Measurements from ENCODE around the gene AADACL2. TPM values are rescaled to one million over a fixed set of nuclear protein-coding genes. Genes with fewer than 3 reads are reported as not detected.

AADACL2 gene
- polyA plus RNA-seq, 6 donors from 2014 or later: not detected

- no peak for DNase-seq
- ATAC-seq (ENCODE audit: low read depth in 2 of 2): no peak
- H3K27me3 Mint-ChIP-seq: no peaks in the 10 kb centered on the region
- H3K27ac Mint-ChIP-seq: no peak overlapping the region
- no peak overlapping the region for H3K4me3 Mint-ChIP-seq
- H3K9me3 Mint-ChIP-seq: peaks cover 0 to 5% (median 3%) of the 10 kb centered on the region in 7 donors
- H3K4me1 Mint-ChIP-seq: no peaks in the 10 kb centered on the region
- no peaks in the 10 kb centered on the region for H3K36me3 Mint-ChIP-seq
These were observed 61.5 kb downstream of the AADACL2 start for GRCh38 chr3:151795276-151795675.

- no peak overlapping the region for H3K27ac Mint-ChIP-seq
- ATAC-seq (ENCODE audit: low read depth in 2 of 2): no peak
- no peaks in the 10 kb centered on the region for H3K36me3 Mint-ChIP-seq
- no peak for DNase-seq
- H3K4me1 Mint-ChIP-seq: no peaks in the 10 kb centered on the region
- H3K27me3 Mint-ChIP-seq: no peaks in the 10 kb centered on the region
- no peaks in the 10 kb centered on the region for H3K9me3 Mint-ChIP-seq
- no peak overlapping the region for H3K4me3 Mint-ChIP-seq
These were observed 62.5 kb downstream of the AADACL2 start for GRCh38 chr3:151796105-151796680.

DNA sequence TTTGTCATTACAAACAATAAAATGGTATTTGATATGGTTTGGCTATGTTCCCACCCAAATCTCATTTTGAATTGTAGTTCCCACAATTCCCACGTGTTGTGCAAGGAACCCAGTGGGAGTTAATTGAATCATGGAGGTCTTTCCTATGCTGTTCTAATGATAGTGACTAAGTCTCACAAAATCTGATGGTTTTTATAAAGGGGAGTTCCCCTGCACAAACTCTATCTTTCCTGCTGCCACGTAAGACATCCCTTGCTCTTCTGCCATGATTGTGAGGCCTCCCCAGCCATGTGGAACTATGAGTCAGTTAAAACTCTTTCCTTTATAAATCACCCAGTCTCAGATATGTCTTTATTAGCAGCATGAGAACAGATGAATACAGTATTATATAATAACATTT lies 64.7 kb downstream of the AADACL2 start:
- no peak for DNase-seq
- H3K4me1 Mint-ChIP-seq: no peaks in the 10 kb centered on the region
- no peak for ATAC-seq (ENCODE audit: low read depth in 2 of 2)
- H3K27ac Mint-ChIP-seq: no peak overlapping the region
- H3K27me3 Mint-ChIP-seq: no peaks in the 10 kb centered on the region
- H3K9me3 Mint-ChIP-seq: no peaks in the 10 kb centered on the region
- no peak overlapping the region for H3K4me3 Mint-ChIP-seq
- H3K36me3 Mint-ChIP-seq: no peaks in the 10 kb centered on the region

- DNase-seq: no peak
- H3K27ac Mint-ChIP-seq: no peak overlapping the region
- no peak overlapping the region for H3K4me3 Mint-ChIP-seq
These were observed 66.7 kb downstream of the AADACL2 start for GRCh38 chr3:151800431-151800830.

GRCh38 chr3:151804267-151804666 lies 70.5 kb downstream of the AADACL2 start:
- H3K9me3 Mint-ChIP-seq: peaks cover 0 to 13% (median 10%) of the 10 kb centered on the region in 7 donors
- no peak overlapping the region for H3K4me3 Mint-ChIP-seq
- H3K36me3 Mint-ChIP-seq: peaks cover 0 to 8% of the 10 kb centered on the region in 2 donors
- ATAC-seq (ENCODE audit: low read depth in 2 of 2) (no peak), DNase-seq (no peak)
- H3K27ac Mint-ChIP-seq: no peak overlapping the region
- no peaks in the 10 kb centered on the region for H3K4me1 Mint-ChIP-seq
- no peaks in the 10 kb centered on the region for H3K27me3 Mint-ChIP-seq

More at GRCh38 chr3:151800431-151800830, 66.7 kb downstream of the AADACL2 start:
- ATAC-seq (ENCODE audit: low read depth in 2 of 2): no peak
- H3K27me3 Mint-ChIP-seq: no peaks in the 10 kb centered on the region
- H3K36me3 Mint-ChIP-seq: no peaks in the 10 kb centered on the region
- no peaks in the 10 kb centered on the region for H3K4me1 Mint-ChIP-seq
- no peaks in the 10 kb centered on the region for H3K9me3 Mint-ChIP-seq

DNA sequence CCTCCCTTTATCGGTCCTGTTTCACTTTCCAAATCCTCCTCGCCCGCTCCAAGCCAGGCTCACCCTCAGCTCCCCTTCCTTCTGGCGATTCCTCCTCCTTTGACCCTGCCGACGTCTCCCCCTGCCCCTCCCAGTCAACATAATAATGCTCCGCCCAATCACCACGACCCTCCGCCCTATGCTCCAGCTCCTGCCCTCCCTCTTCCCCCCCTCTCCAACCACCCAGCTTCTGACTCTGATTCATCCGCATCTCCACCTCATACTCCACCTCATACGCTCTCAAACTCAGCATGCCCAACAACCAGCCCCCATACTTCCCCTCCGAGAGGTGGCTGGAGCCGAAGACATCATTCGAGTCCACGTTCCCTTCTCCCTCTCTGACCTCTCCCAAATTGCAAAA lies 73.1 kb downstream of the AADACL2 start:
- H3K27me3 Mint-ChIP-seq: no peaks in the 10 kb centered on the region
- peaks cover 0 to 13% (median 10%) of the 10 kb centered on the region in 7 donors for H3K9me3 Mint-ChIP-seq
- DNase-seq (no peak), ATAC-seq (ENCODE audit: low read depth in 2 of 2) (no peak)
- H3K4me3 Mint-ChIP-seq: no peak overlapping the region
- peaks cover 0 to 8% of the 10 kb centered on the region in 2 donors for H3K36me3 Mint-ChIP-seq
- H3K27ac Mint-ChIP-seq: no peak overlapping the region
- no peaks in the 10 kb centered on the region for H3K4me1 Mint-ChIP-seq

Other genes with a start within 250 kb of the AADACL2 start
- not detected for gene AADAC, start 80.2 kb downstream of the AADACL2 start, polyA plus RNA-seq (ENCODE audit: low read depth in 6 of 6)
- gene SUCNR1, start 139.7 kb downstream of the AADACL2 start, polyA plus RNA-seq (ENCODE audit: low read depth in 6 of 6): under 1 TPM in 1 of 6 donors, not detected in 5; 0.07 TPM

Measured in naive B cell (primary cell).